ENCODE data around the gene PLXDC1.
"Not testable (repeated sequence)": the region's sequence is repeated elsewhere in the genome, so short reads cannot be mapped to it uniquely, and the experiment has no call there.

GRCh38 chr17:39168503-39168902, 17.1 kb upstream of the PLXDC1 start:
- TF ChIP-seq POLR2A, EP300, CTCF, POLR2AphosphoS5 (IDR thresholded peaks at IDR 0.05): not testable (repeated sequence)
